HepG2 (cell line): ENCODE measurements around the gene DTYMK. TPM values are rescaled to one million over a fixed set of nuclear protein-coding genes. Genes with fewer than 3 reads are reported as not detected.

Experiments used
- ADNP ChIP-seq: sonication (generic); formaldehyde crosslinking; IDR thresholded peaks from 2 replicates; pipeline ENCODE4 v1.4.0; 2020; ENCODE audit warnings: missing genetic modification reagents
- ATF7 ChIP-seq, 2 experiments: fragments of 450-650 bp in 1 of 2; sonication (generic) in 1 of 2; formaldehyde crosslinking in 1 of 2; IDR thresholded peaks; 2 replicates each; pipeline versions ENCODE4 v1.4.0 to v1.6.1; 2016 to 2020; ENCODE audit warnings: antibody characterized with exemption in 1 of 2, mild to moderate bottlenecking in 1 of 2, missing genetic modification reagents in 1 of 2
- CREB1 ChIP-seq, 2 experiments: fragments of 450-650 bp in 1 of 2; IDR thresholded peaks; 2 replicates each; pipeline ENCODE4 v1.6.1; 2016 to 2017; ENCODE audit warnings: control low read depth in 1 of 2, mild to moderate bottlenecking in 1 of 2, missing compliant biosample characterization in 1 of 2, missing genetic modification characterization in 1 of 2
- FOXK1 ChIP-seq: sonication (generic); formaldehyde crosslinking; IDR thresholded peaks from 2 replicates; pipeline ENCODE4 v1.4.0; 2020; ENCODE audit warnings: low read depth, missing genetic modification reagents, borderline replicate concordance
- KAT7 ChIP-seq: IDR thresholded peaks from 2 replicates; pipeline ENCODE4 v1.6.1; 2018; ENCODE audit warnings: borderline replicate concordance, missing compliant biosample characterization
- KLF16 ChIP-seq, 2 experiments: sonication (generic) in 1 of 2; formaldehyde crosslinking in 1 of 2; IDR thresholded peaks; 2 replicates each; pipeline versions ENCODE4 v1.6.1 to v1.8.0; 2016 to 2023; ENCODE audit warnings: missing genetic modification reagents in 2 of 2, missing compliant biosample characterization in 1 of 2
- KMT2B ChIP-seq: IDR thresholded peaks from 2 replicates; pipeline ENCODE4 v1.6.1; 2016; ENCODE audit warnings: missing genetic modification reagents, missing compliant biosample characterization
- NCOA1 ChIP-seq: sonication (generic); formaldehyde crosslinking; IDR thresholded peaks from 2 replicates; pipeline ENCODE4 v1.9.0; 2021; ENCODE audit warnings: missing genetic modification reagents
- NRL ChIP-seq: sonication (generic); formaldehyde crosslinking; IDR thresholded peaks from 2 replicates; pipeline ENCODE4 v1.5.0; 2020; ENCODE audit warnings: missing genetic modification reagents, mild to moderate bottlenecking, moderate library complexity, borderline replicate concordance
- ZBTB33 ChIP-seq: sonication (generic); formaldehyde crosslinking; IDR thresholded peaks from 2 replicates; pipeline ENCODE4 v1.4.0; 2020; ENCODE audit warnings: missing genetic modification reagents
- ZNF101 ChIP-seq: sonication (generic); formaldehyde crosslinking; IDR thresholded peaks from 2 replicates; pipeline ENCODE4 v1.4.0; 2020; ENCODE audit warnings: mild to moderate bottlenecking, low read depth, missing genetic modification reagents, borderline replicate concordance
- ZNF251 ChIP-seq: sonication (generic); formaldehyde crosslinking; IDR thresholded peaks from 2 replicates; pipeline ENCODE4 v1.9.0; 2021; ENCODE audit warnings: mild to moderate bottlenecking, missing genetic modification reagents
- ZNF292 ChIP-seq: sonication (generic); formaldehyde crosslinking; IDR thresholded peaks from 2 replicates; pipeline ENCODE4 v1.8.1; 2022; ENCODE audit warnings: mild to moderate bottlenecking, low read depth, missing genetic modification reagents, borderline replicate concordance
- ZNF30 ChIP-seq: sonication (generic); formaldehyde crosslinking; IDR thresholded peaks from 2 replicates; pipeline ENCODE4 v1.5.0; 2020; ENCODE audit warnings: mild to moderate bottlenecking, missing genetic modification reagents
- ZNF329 ChIP-seq: sonication (generic); formaldehyde crosslinking; IDR thresholded peaks from 2 replicates; pipeline ENCODE4 v1.9.0; 2021; ENCODE audit warnings: low read depth, mild to moderate bottlenecking, missing genetic modification reagents
- ZNF34 ChIP-seq: sonication (generic); formaldehyde crosslinking; IDR thresholded peaks from 2 replicates; pipeline ENCODE4 v1.4.0; 2020; ENCODE audit warnings: mild to moderate bottlenecking, missing genetic modification reagents, borderline replicate concordance
- ZNF451 ChIP-seq: sonication (generic); formaldehyde crosslinking; IDR thresholded peaks from 2 replicates; pipeline ENCODE4 v1.5.0; 2020; ENCODE audit warnings: mild to moderate bottlenecking, missing genetic modification reagents
- polyA plus RNA-seq, 8 experiments: library from polyadenylated mRNA; depleted of rRNA in 3 of 8; stranded (reverse) in 7 of 8; unstranded in 1 of 8; fragments of >200 nt; fragmentation: Illumina TruSeq in 4 of 8; extraction: Trizol in 4 of 8; gene quantifications; 2 replicates each; pipeline versions ENCODE4 v1.2.1 to v1.2.3, GENCODE V29; 2011 to 2016; ENCODE audit warnings: low read depth in 4 of 8, missing spikeins in 1 of 8, mixed read lengths in 1 of 8; ENCODE audit not compliant: insufficient read depth in 1 of 8
- total RNA-seq, 5 experiments: library from RNA; depleted of rRNA; stranded (reverse); fragments of >200 nt; fragmentation: Illumina TruSeq; extraction: Trizol; gene quantifications; 2 replicates each; pipeline ENCODE4 v1.2.3, GENCODE V29; 2016; ENCODE audit warnings: low read depth in 1 of 5
- TF ChIP-seq, protein P1 (sequence below): sonication (generic); formaldehyde crosslinking; IDR thresholded peaks from 2 replicates; pipeline ENCODE4 v1.9.0; 2022; ENCODE audit warnings: missing genetic modification reagents, mild to moderate bottlenecking, borderline replicate concordance
- TF ChIP-seq, protein P2 (sequence below): sonication (generic); formaldehyde crosslinking; IDR thresholded peaks from 2 replicates; pipeline ENCODE4 v1.4.0; 2020; ENCODE audit warnings: mild to moderate bottlenecking, missing genetic modification reagents
- TF ChIP-seq, protein P3 (sequence below): sonication (generic); formaldehyde crosslinking; IDR thresholded peaks from 2 replicates; pipeline ENCODE4 v1.8.0; 2022; ENCODE audit warnings: missing genetic modification reagents, mild to moderate bottlenecking, borderline replicate concordance
- TF ChIP-seq, protein P4 (sequence below): sonication (generic); IDR thresholded peaks from 2 replicates; pipeline ENCODE4 v1.6.1; 2016; ENCODE audit warnings: low read depth, borderline replicate concordance

The DTYMK gene
- total and polyA plus RNA-seq, 2 of the 13 experiments (the other 11 are each of a cell fraction or from before 2014, with no cell fraction given), result 57.5 to 134 TPM

DNA sequence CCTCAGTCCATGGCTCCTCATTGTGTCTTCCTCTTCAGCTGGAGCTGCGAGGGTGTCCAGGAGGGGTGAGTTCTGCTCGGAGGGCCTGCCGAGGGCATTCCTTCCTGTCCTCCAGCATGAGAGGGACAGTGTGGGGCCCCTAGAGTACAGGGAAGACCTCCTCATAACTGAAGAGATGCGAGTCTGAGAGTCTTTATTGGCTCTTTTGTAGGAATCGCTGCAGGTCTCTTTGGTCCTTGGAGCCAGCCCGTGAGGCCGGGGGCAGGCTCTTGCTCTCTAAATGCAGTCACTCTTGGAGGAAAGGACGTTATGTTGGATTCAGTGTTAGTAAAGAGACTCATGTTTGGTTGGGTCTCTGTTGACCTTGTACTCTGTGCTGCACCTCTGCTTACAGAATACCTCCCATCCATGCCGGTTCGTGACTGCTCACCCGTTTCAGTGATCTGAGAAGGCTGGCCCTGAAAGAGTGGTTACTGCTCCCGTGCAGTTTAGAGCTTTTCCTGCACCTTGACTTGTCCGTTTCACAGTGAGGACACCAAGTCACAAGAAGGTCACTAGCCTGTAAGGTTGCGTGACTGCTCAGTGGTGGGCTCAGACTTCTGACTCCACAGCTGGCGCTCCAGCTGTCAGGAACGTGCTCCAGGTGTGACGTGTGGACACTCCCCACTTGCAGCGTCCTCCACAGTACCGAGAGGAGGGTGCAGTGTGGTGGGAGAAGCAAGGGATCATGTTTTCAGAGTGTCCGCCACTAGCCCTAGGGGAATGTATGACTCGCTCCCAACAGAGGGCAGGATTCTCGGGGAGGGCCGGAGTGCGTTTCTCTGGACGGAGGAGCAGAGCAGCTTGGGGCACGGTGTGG lies 41.3 kb downstream of the DTYMK start (continued):
- TF ChIP-seq, protein P1, sequence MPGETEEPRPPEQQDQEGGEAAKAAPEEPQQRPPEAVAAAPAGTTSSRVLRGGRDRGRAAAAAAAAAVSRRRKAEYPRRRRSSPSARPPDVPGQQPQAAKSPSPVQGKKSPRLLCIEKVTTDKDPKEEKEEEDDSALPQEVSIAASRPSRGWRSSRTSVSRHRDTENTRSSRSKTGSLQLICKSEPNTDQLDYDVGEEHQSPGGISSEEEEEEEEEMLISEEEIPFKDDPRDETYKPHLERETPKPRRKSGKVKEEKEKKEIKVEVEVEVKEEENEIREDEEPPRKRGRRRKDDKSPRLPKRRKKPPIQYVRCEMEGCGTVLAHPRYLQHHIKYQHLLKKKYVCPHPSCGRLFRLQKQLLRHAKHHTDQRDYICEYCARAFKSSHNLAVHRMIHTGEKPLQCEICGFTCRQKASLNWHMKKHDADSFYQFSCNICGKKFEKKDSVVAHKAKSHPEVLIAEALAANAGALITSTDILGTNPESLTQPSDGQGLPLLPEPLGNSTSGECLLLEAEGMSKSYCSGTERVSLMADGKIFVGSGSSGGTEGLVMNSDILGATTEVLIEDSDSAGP (CRISPR knock-in tag), result peak; percentile 88; the same call in 1 of the 2 replicates
- TF ChIP-seq ZNF451 (CRISPR knock-in tag) (peak; percentile 46; the same call in 1 of the 2 replicates), CREB1 (IDR thresholded peaks at IDR 0.05) (peak; percentile 80), CREB1 (CRISPR knock-in tag; IDR thresholded peaks at IDR 0.05) (peak; percentile 70), ATF7 (IDR thresholded peaks at IDR 0.05) (no peak), ATF7 (CRISPR knock-in tag; IDR thresholded peaks at IDR 0.05) (no peak), ZNF101 (CRISPR knock-in tag) (no peak), ZBTB33 (CRISPR knock-in tag) (peak; percentile 99), ZNF329 (CRISPR knock-in tag) (0 out of 2 replicates have a peak, but pooled peaks have one; percentile 10), KMT2B (CRISPR knock-in tag) (peak; percentile 70; the same call in 1 of the 2 replicates), FOXK1 (CRISPR knock-in tag) (no peak), ZNF30 (0 out of 2 replicates have a peak, but pooled peaks have one; percentile 35), NCOA1 (CRISPR knock-in tag) (peak; percentile 95), ADNP (CRISPR knock-in tag) (no peak), ZNF34 (CRISPR knock-in tag) (0 out of 2 replicates have a peak, but pooled peaks have one; percentile 14), ZNF251 (CRISPR knock-in tag) (0 out of 2 replicates have a peak, but pooled peaks have one; percentile 14), NRL (CRISPR knock-in tag) (peak; percentile 54; the same call in 1 of the 2 replicates), KLF16 (CRISPR knock-in tag; IDR thresholded peaks at IDR 0.05) (peak; percentile 66 to 77; a peak in 2 of 4 replicates), KAT7 (CRISPR knock-in tag) (peak; percentile 61; the same call in 1 of the 2 replicates), ZNF292 (CRISPR knock-in tag) (peak; percentile 93)
- TF ChIP-seq, protein P2, sequence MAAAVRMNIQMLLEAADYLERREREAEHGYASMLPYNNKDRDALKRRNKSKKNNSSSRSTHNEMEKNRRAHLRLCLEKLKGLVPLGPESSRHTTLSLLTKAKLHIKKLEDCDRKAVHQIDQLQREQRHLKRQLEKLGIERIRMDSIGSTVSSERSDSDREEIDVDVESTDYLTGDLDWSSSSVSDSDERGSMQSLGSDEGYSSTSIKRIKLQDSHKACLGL, result peak; percentile 80
- TF ChIP-seq, protein P3, sequence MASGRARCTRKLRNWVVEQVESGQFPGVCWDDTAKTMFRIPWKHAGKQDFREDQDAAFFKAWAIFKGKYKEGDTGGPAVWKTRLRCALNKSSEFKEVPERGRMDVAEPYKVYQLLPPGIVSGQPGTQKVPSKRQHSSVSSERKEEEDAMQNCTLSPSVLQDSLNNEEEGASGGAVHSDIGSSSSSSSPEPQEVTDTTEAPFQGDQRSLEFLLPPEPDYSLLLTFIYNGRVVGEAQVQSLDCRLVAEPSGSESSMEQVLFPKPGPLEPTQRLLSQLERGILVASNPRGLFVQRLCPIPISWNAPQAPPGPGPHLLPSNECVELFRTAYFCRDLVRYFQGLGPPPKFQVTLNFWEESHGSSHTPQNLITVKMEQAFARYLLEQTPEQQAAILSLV, result peak; percentile 90; the same call in 1 of the 2 replicates
- TF ChIP-seq, protein P4, sequence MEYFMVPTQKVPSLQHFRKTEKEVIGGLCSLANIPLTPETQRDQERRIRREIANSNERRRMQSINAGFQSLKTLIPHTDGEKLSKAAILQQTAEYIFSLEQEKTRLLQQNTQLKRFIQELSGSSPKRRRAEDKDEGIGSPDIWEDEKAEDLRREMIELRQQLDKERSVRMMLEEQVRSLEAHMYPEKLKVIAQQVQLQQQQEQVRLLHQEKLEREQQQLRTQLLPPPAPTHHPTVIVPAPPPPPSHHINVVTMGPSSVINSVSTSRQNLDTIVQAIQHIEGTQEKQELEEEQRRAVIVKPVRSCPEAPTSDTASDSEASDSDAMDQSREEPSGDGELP, result peak; percentile 97
